HTERT RPE-1 (cell line): ENCODE data around the gene IGSF23.
"Not testable (repeated sequence)": the region's sequence is repeated elsewhere in the genome, so short reads cannot be mapped to it uniquely, and the experiment has no call there.

Source experiments
- in situ Hi-C: fragments of 300-500 bp; cut with MboI; formaldehyde crosslinking; loops from 4 replicates; pipeline ENCODE4 v1.14.3; 2020; ENCODE audit warnings: low sequenced_read_pairs

Gene IGSF23

GRCh38 chr19:44611812-44612295 lies 1.5 kb upstream of the IGSF23 start:
- in situ Hi-C loops: no loop called here

- in situ Hi-C loops: no loop called here
Observed at GRCh38 chr19:44614313-44614712, 950 bp downstream of the IGSF23 start.

- in situ Hi-C loops: no loop called here
Observed at GRCh38 chr19:44615863-44616247, 2.5 kb downstream of the IGSF23 start.

- in situ Hi-C loops: no loop called here
Observed at GRCh38 chr19:44617110-44617880, 3.9 kb downstream of the IGSF23 start.

GRCh38 chr19:44618640-44619357 lies 5.4 kb downstream of the IGSF23 start:
- in situ Hi-C loops: no loop called here

GRCh38 chr19:44620667-44621066 lies 7.3 kb downstream of the IGSF23 start:
- in situ Hi-C loops: no loop called here

GRCh38 chr19:44621367-44621766 lies 8.0 kb downstream of the IGSF23 start:
- in situ Hi-C loops: no loop called here

- in situ Hi-C loops: no loop called here
Observed at GRCh38 chr19:44623080-44623479, 9.7 kb downstream of the IGSF23 start.

- in situ Hi-C loops: no loop called here
Observed at GRCh38 chr19:44623626-44624025, 10.3 kb downstream of the IGSF23 start.

GRCh38 chr19:44624840-44625354 lies 11.5 kb downstream of the IGSF23 start:
- in situ Hi-C loops: no loop called here

- in situ Hi-C loops: not testable (repeated sequence)
Observed at GRCh38 chr19:44625637-44626036, 12.3 kb downstream of the IGSF23 start.

- in situ Hi-C loops: no loop called here
Observed at GRCh38 chr19:44626048-44626624, 12.8 kb downstream of the IGSF23 start.

GRCh38 chr19:44627631-44628030 lies 14.3 kb downstream of the IGSF23 start:
- in situ Hi-C loops: no loop called here

GRCh38 chr19:44628793-44629192 lies 15.4 kb downstream of the IGSF23 start:
- in situ Hi-C loops: no loop called here

GRCh38 chr19:44631611-44632010 lies 18.2 kb downstream of the IGSF23 start:
- in situ Hi-C loops: not testable (repeated sequence)

GRCh38 chr19:44634058-44634457 lies 20.7 kb downstream of the IGSF23 start:
- in situ Hi-C loops: not testable (repeated sequence)

- in situ Hi-C loops: no loop called here
Observed at GRCh38 chr19:44634785-44635184, 21.4 kb downstream of the IGSF23 start.

- in situ Hi-C loops: no loop called here
Observed at GRCh38 chr19:44635581-44636438, 22.4 kb downstream of the IGSF23 start.

GRCh38 chr19:44636439-44637389 lies 23.4 kb downstream of the IGSF23 start:
- in situ Hi-C loops: no loop called here

GRCh38 chr19:44637390-44637764 lies 24.0 kb downstream of the IGSF23 start:
- in situ Hi-C loops: no loop called here
